ENCODE measurements around the gene OPRPN. TPM values are rescaled to one million over a fixed set of nuclear protein-coding genes. Genes with fewer than 3 reads are reported as not detected.

The OPRPN gene
- polyA plus RNA-seq, 1 experiment = not detected

DNA sequence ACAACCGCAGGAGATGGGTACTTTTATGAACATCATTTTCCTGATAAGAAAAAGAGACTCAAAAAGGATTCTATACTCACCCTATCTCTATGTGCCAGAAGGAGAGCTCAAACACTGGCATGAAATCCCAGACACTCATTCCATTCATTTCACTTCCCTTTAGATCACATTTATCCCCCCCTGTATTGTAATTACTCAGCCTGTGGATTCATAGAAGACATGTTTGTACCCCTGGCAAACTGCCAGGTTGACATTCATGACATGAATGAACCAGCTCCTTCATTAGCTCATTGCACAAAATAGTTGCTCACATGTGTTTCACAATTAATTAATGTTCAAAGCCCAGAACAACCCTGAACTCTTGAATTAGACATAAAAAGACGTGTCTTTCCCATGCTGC is 32.3 kb upstream of the OPRPN start:
- DNase-seq (ENCODE audit: low read depth) = no peak
- Histone ChIP-seq H3K27me3 (ENCODE audit: control insufficient read depth, insufficient read depth, low read length) (no peaks in the 10 kb centered on the region), H3K4me3 (ENCODE audit: low read depth, low read length) (no peak overlapping the region), H3K36me3 (ENCODE audit: control insufficient read depth, insufficient read depth, low read length) (no peaks in the 10 kb centered on the region)
- TF ChIP-seq CTCF (IDR thresholded peaks at IDR 0.05; ENCODE audit: insufficient read depth, low read depth, low read length) = no peak
- CTCF ChIA-PET = no interaction called here
- POLR2A ChIA-PET = no interaction called here

DNA sequence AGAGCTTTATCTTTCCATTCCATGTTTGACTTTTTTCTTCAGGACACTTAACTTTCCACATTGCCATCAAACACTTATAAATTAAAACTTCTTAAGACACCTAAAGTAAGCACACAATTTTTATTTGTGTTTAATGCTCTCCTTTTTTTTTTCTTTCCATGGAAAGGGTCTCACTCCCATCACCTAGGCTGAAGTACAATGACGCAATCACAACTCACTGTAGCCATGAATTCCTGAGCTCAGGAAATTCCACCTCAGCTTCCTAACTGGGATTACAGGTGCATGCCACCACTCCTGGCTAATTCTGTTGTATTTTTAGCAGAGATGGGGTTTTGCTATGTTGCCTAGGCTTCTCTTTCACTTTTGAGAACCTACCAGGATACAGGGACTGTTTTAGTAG is 29.9 kb upstream of the OPRPN start:
- no peak for TF ChIP-seq CTCF (IDR thresholded peaks at IDR 0.05; ENCODE audit: insufficient read depth, low read depth, low read length)
- DNase-seq (ENCODE audit: low read depth) = no peak
- Histone ChIP-seq H3K27me3 (ENCODE audit: control insufficient read depth, insufficient read depth, low read length) (no peaks in the 10 kb centered on the region), H3K4me3 (ENCODE audit: low read depth, low read length) (no peak overlapping the region), H3K36me3 (ENCODE audit: control insufficient read depth, insufficient read depth, low read length) (no peaks in the 10 kb centered on the region)
- ChIA-PET POLR2A (no interaction called here), CTCF (no interaction called here)

DNA sequence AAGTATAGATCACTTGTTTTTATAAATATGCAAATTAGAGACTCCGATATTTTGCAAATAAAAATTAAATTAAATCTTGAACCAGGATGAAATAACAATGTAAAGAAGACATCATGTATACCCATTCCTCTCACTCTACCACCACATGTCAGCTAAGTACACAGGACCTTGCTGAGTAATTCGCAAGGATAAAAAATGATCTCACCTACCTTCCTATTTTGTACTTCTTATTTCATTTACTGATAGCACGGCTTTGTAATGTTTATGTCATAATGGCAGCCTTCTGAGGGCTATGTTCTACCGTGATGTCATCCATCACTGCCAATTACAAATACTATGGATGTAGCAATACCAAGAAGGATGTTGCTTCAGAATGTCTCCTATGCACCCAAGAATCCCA is 25.8 kb upstream of the OPRPN start:
- no peak for TF ChIP-seq CTCF (IDR thresholded peaks at IDR 0.05; ENCODE audit: insufficient read depth, low read depth, low read length)
- H3K36me3 ChIP-seq (ENCODE audit: control insufficient read depth, insufficient read depth, low read length) = no peaks in the 10 kb centered on the region
- H3K27me3 ChIP-seq (ENCODE audit: control insufficient read depth, insufficient read depth, low read length) = no peaks in the 10 kb centered on the region
- CTCF ChIA-PET = no interaction called here
- no peak overlapping the region for H3K4me3 ChIP-seq (ENCODE audit: low read depth, low read length)
- no peak for DNase-seq (ENCODE audit: low read depth)
- POLR2A ChIA-PET = no interaction called here

GRCh38 chr4:70372760-70373159 is 25.0 kb upstream of the OPRPN start:
- TF ChIP-seq CTCF (IDR thresholded peaks at IDR 0.05; ENCODE audit: insufficient read depth, low read depth, low read length) = no peak
- ChIA-PET CTCF (no interaction called here), POLR2A (no interaction called here)
- H3K36me3 ChIP-seq (ENCODE audit: control insufficient read depth, insufficient read depth, low read length) = no peaks in the 10 kb centered on the region
- no peaks in the 10 kb centered on the region for H3K27me3 ChIP-seq (ENCODE audit: control insufficient read depth, insufficient read depth, low read length)
- no peak overlapping the region for H3K4me3 ChIP-seq (ENCODE audit: low read depth, low read length)
- no peak for DNase-seq (ENCODE audit: low read depth)

GRCh38 chr4:70380578-70380977 is 17.2 kb upstream of the OPRPN start:
- TF ChIP-seq CTCF (IDR thresholded peaks at IDR 0.05; ENCODE audit: insufficient read depth, low read depth, low read length) = no peak
- Histone ChIP-seq H3K36me3 (ENCODE audit: control insufficient read depth, insufficient read depth, low read length) (no peaks in the 10 kb centered on the region), H3K4me3 (ENCODE audit: low read depth, low read length) (no peak overlapping the region), H3K27me3 (ENCODE audit: control insufficient read depth, insufficient read depth, low read length) (no peaks in the 10 kb centered on the region)
- ChIA-PET POLR2A (no interaction called here), CTCF (no interaction called here)
- DNase-seq (ENCODE audit: low read depth) = no peak

Measured in BJ (cell line).